Endometrial microvascular endothelial cells (primary cell): ENCODE data around the gene PDIA4. TPM values are rescaled to one million over a fixed set of nuclear protein-coding genes. Genes with fewer than 3 reads are reported as not detected.

ENCODE experiments used
- in situ Hi-C: cut with HindIII; loops from 2 replicates; pipeline ENCODE4 v1.10.0; 2017; ENCODE audit warnings: low sequenced_read_pairs, low pct_unique_long_range_greater_than_20kb; ENCODE audit errors: inconsistent ontology term
- total RNA-seq: library from RNA; depleted of rRNA; stranded (reverse); fragments of >200 nt; gene quantifications from one replicate; pipeline ENCODE4 v1.2.3, GENCODE V29; 2015; ENCODE audit errors: inconsistent ontology term

The PDIA4 gene
- total RNA-seq, 1 donor from 2014 or later, result 257 TPM

DNA sequence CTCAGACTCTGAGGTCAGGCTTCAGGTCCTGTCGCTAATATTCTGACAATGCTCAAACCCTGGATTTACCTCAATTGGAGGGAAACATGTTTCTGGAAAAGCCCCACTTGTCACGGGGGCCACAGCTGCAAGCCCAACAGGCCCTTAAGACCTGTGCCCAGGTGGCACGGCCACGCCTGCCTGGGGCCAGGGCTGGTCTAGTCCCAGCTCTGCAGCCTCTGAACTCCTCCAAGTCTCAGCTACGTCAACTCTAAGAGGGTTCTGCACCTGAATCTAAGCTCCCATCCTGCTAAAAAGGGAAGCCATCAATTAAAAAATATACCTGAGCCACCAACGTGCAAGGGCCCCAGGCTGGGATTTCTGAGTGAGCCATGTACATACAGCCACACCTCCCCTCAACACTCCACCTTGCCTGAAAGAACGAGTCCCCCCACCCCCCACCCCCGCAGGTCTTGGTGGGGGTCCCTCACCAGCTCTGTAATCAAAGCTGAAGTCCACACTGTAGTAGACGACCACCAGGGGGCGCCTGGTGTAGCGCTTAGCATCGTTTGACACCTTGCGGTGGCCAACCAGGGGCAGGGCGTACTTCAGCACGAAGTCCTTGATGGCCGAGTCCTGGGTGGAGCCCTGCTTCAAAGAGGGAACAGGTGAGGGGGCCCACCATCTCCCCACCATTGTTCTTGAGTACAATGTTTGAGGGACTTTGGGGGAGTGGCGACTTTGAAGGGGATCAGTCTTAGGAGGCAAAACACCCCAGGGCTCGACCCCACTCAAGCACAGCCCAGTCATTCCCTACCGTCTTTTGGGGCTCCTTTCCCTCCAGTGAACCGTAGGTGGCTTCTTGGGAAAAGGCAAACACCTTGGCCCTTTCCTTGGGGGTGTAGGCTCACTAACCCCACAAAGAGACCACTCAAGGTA lies 22.6 kb downstream of the PDIA4 start:
- in situ Hi-C loops, result no loop called here

DNA sequence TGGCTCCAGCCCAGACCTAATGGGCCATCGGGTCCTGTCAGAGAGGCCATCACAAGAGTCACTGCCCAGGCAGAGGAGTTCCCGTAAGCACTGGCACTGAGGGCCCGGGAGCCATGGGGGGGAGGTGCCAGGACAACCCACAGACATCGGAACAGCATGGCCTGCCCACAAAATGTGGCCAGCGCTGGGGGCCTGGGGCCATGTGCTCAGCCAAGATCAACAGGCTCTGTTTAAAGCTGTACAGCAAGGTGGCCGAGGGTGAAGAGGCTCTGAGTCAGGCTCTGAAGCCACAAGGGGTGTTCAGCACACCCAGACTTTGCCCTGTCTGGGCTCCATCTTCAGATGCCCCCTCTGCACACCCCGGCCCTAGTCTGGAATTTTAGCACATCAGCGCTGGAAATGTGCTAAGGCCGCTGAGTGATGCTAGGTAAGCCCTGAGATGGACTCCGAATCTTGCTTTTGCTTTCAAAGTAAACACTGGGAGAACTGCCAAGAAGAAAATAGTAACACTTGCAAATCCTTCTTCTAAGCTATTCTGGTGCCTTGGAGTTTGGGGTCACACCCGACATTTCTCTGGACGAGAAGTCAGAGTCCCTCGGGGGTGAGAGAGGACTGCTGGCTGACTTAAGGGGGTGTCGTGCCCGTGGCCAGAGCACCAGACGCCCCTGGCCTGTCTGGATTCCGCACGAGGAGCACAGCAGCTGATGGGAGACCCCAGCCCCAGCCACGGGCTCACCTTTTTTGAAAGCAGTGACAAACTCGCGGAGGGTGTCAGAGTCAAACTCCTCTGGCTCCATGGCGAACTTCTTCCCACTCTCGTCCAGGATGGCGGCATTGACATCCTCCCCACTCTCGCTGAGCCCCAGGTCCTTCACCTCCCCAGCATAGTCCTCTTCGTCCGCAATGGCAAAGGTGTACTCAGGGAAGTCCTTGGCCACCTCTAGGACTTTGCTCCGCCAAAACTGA lies 23.6 kb downstream of the PDIA4 start:
- in situ Hi-C loops, result no loop called here

DNA sequence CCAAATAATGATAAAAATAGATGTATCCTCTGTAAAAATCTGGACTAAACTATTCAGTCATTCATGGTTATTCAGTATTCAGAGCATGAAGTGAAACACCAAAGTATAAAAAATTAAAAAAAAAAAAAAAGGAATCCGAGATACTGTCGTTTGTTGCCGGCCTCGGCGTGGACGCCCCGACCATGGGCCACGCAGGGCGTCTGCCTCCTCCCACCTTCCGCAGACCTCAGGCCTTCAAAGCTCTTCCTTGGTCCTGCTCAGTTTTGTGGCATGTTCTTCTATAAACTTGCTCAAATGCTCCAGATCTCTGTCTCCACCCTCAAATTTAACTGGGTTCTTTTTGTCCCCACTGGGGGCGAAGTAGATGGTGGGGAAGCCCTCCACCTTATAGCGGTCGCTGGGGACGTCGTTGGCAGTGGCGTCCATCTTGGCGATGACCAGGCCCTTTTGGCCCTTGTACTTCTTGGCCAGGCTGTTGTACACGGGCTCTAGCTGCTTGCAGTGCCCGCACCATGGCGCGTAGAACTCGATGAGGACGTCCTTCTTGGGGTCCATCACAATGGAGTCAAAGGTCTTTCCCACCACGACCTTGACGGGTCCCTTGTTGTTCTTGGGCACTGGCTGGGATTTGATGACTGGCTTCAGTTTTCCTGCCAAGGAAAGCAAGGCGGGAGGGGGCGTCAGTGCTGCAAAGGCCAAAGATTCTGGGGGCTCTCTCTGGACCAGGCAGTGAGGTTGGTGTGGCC lies 24.6 kb downstream of the PDIA4 start:
- in situ Hi-C loops, result no loop called here

DNA sequence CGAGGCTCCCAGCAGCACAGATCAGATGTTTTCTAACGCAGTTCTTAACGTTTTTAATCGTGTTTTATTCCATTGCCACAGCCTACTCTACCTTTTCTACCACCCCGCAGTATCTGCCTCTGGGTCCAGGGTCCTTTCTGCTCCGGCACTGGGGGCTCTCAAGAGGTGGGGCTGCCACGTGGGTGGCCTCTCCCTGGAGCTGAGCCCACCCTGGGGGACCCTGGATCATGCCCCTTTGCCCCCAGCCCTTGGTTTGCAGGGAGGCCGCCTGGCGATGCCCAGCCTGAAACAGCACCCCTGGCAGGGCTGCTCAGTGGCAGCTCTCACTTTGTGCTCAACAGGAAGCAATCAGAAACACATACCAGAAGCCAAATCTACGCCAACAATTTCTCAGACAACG lies 25.3 kb downstream of the PDIA4 start:
- in situ Hi-C loops, result no loop called here

DNA sequence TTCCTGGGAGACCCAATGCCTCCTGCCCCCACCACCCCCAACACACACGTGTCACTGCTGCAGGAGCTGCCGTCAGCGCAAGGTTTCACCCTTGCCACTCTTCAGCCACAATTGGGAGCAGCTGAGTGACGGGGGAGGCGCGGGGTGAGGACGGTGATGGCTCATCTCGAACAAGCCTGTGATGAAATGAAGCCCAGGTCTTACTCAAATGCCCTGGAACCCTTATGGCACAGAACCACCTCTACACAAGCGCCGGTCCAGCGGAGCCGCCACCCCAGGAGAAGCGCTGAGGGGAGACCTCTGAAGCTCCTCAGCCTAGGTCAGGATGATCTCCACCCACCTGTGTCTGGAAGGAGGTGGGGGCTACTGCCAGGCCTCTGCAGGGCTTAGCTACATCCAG lies 25.7 kb downstream of the PDIA4 start:
- in situ Hi-C loops, result no loop called here

DNA sequence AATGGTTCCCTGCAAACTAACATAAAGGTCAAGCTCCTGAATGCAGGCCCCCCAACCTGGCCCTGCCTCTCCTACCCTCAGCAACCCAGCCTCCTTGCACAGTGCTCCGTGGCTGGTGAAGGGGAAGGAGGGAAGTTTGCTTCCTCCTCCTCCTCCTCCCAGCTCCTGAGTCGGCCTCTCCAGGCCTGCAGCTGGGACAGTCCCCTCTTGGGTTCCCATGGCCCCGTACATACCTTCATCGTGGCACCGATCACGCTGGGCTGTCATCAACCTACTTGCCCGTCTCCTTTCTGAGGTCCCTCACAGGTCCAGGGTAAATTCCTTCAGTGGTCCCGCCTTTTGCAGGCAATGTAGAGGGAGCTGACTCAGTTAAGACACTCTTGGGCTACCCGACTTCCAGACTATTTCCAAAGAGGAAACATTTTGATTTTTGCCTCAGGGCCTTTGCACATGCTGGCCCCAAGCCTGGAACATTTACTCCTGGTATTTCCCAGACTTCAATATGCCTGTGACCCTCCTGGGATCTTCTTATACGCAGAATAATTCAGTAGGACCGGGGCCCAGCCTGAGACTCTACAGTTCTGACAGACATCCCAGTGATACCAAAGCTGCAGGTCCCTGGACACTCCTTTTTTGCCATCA lies 26.8 kb downstream of the PDIA4 start:
- in situ Hi-C loops, result no loop called here

DNA sequence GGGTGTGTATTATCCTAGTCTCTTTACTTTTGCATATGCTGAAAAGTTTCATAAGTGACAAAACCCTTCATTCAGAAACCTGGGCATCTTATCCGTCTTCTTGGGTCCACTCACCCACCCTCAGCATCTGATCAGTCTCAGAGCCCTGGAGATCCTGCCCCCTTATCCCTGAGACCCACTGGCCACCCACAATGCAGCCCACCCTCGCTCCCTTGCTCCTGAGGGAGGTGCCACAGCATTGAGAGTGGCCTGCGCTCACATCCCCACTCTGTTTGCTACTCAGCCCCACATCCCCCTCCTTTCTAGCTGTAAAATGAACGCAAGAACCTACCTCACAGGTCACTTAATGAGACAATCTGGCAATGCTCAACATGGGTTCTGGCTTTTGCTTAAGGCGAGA lies 27.3 kb downstream of the PDIA4 start:
- in situ Hi-C loops, result no loop called here

DNA sequence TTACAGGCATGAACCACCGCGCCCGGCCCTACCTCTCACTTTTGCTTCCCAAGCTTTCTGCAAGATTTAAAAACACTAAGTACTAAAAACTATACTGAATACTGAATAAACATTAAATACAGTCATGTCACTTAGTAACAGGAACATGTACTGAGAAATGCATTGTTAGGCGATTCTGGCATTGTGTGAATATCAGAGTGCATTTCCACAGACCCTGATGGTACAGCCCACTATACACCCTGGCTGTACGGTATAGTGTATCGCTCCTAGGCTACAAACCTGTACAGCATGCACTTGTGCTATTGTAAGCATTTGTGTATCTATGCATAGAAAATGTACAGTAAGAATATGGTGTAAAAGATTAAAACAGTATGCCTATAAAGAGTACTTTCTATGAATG lies 29.1 kb downstream of the PDIA4 start:
- in situ Hi-C loops, result no loop called here

DNA sequence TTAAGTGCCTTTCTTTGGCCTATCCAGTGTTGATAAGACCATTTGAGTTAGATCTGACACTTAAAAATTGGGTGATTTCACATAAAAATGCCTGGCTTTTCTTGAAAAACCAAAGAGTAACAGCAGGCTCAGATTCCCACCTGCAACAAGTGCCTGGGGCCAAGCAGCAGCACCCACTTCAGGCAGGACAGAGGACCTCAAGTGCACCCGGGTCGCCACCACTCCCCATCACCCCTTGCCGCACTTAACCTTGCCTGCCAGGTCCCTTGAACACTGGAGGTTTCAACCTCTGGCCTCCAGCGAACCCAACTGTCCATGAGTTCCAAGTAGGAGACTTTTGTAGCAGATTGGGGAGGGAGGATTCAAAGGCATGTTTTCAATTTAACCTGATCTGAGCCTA lies 30.8 kb downstream of the PDIA4 start:
- in situ Hi-C loops, result no loop called here

DNA sequence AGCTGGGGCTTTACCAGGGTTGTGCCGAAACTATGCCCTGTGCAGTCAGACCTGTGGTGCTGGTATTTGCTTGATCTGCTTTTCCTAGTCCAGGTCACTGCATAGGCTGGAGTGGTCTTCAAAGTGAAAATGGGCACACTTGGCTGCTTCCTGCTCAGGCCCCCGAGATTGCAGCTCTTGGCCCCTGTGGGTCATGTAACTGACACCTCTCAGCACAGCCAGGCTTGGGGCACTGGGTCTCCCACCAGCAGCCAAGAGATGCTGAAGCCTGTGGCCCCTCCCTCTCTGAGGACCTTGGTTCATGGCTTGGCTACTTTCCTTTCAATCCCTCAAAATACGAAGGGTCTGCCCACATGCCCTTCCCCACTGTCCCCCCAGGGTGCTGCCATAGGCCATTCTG lies 33.7 kb downstream of the PDIA4 start:
- in situ Hi-C loops, result no loop called here

DNA sequence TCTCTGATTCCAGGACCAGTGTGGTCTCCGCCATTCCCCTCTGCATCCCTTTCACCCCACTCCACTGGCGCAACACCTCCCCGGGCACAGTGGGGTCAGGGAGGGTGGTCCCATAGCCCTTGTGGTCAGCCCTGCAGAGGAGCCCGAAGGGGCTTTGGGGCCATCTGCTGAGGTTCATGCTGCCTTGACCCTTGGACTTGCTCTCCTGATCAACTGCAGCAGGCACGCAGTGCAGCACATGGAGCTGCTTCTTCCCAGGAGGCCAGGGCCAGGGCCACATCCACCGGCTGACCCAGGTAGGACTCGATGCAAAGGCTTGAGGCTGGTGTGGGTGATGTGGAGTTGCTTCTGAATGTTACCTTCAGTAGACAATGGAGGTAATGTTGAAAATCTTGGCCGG lies 35.1 kb downstream of the PDIA4 start:
- in situ Hi-C loops, result no loop called here

DNA sequence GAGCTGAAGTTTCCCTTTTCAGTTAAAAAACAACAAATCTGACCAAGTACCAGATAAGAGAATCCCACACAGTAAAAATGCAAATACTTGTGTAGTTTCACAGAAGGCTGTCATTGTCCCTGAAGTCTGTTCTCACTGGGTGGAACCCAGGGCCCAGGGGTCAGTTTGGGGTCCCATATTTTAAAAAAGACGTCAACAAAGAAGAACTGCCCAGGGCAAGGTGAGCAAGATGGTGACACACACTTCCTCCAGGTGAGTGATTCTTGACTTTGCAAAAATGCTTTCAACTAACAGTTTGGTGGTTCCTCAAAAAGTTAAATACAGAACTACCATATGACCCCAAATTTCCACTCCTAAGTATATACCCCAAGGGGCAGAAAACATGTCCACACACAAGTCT lies 36.8 kb downstream of the PDIA4 start:
- in situ Hi-C loops, result no loop called here

DNA sequence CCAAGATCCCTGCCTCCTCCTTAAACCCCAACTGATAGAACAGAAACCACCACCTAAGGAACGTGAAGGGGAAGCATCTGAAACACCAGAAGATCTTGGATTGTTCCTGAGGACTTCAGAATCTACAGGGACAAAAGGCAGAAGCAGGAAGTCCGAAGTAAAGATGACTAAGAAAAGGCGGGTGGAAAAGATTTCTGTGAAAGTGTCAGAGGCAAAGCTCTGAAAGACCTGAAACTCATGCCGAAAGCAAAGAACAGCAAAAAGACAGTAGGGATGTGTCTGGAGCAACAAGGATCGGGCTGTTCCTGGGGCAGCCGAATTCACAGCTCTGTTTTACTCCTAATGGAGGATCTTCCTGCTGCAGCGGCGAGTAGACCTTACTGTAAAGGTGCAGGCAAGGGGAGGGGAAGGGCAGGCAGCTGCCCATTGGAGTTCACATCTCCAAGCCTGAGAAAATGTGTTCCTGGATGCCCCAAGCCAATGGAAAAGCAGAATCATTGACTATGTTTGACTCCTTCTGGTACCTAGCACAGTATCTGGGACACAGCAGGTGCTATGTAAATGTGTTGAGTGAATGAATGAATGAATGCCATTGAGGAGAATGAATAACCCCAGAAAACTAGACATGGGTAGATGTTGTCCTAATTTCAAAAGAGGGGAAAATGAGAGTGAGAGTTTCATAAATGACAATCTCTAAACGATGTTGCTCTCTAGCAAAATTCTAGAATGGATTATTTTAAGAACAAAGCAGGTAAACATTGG lies 40.4 kb downstream of the PDIA4 start:
- in situ Hi-C loops, result no loop called here

DNA sequence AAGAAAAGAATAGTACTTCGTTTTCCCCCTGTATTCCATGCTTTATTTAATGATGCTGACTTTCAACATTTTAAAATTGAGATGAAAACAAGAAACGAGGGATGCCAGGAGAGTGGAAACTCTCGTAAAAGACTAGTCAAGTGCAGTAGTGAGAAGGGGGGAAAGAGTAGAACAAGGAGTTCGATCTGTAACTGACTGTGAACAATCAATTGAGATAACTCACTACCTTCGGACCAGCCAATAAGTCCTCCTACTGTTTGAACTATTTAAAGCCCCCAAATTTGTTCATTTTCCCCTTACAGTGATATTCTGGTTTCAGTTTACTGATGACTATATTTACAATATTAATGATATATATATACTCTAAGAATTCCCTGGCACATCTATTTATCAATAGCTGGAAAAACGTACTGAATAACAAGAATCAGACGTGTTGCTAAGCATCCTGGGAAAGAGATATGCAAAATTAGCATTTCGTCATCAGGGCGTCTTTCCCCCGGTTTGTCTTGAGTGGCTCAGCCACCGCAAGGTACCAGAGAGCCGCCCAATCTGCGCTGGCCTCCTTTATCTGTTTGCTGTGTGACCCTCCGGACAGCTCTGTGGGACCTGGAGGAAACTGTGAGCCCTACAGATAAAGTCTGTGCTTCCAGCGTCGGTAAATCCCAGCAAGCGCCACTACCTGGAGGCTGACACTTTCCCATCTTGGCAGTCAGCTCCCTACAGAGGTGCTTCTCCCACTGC lies 41.1 kb downstream of the PDIA4 start:
- in situ Hi-C loops, result no loop called here

DNA sequence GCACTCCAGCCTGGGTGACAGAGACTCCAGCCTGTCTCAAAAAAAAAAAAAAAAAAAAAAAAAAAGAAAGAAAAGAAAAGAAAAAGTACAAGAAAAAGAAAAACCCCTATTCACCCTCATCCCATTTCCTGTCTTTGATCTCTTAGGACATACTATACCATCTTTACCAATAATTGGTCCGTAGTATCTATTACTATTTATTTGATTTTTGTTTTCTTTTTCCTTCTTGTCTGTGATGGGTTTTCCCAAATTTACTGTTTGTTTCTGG lies 41.6 kb downstream of the PDIA4 start:
- in situ Hi-C loops, result no loop called here

DNA sequence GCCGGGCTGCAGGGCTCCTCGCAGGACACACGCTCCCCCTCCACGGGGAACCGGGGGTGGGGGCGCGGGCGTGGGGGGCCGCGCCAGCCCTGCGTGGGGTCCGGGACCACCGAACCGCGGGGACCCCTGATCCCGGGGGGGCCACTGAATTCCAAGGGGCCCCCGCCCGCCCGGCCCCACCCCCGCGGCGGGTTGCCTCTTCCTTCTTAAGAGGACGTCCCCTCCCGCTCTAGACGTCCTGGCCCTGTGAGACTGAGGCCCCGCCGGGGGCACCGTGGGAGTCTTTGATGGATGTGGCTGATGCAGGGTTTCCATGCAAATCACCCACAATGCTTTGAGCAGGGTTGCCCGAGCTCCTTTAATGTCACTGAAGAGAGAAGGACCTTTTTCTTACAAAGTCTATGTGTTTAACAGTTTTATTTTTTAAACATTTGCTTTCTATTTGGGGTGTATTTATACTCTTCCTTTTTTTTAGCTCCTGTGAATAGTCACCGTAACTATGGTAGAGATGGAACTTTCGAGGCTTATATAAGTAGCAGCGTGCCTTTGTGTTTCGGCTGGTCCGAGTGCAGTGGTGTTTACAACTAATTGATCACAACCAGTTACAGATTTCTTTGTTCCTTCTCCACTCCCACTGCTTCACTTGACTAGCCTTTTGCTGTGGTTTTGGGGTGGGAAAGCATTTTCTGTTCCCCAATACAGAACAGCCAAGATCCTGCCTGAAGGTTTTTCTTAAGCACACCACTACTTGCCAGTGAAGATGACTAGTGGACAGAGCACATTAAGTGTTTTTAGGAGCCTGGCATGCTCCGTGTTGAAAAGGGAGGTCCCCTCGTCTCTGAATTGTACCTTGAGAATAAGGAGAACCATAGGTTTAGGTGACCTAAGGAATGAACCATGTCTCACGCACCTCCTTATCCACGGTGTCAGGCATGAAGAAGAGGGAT lies 44.8 kb downstream of the PDIA4 start:
- in situ Hi-C loops, result no loop called here
